ENCODE results near the gene DHX34. TPM values are rescaled to one million over a fixed set of nuclear protein-coding genes. Genes with fewer than 3 reads are reported as not detected.
"Not testable (repeated sequence)": the region's sequence is repeated elsewhere in the genome, so short reads cannot be mapped to it uniquely, and the experiment has no call there.

DHX34 gene
- total and polyA plus RNA-seq, 2 experiments from 2014 or later = 10.7 to 17.6 TPM

GRCh38 chr19:47381121-47381520, 32.0 kb downstream of the DHX34 start:
- no peaks in the 10 kb centered on the region for H3K27me3 ChIP-seq
- no peak for DNase-seq (ENCODE audit: low spot score)
- H3K4me1 ChIP-seq (ENCODE audit: insufficient read depth) = no peaks in the 10 kb centered on the region
- H3K4me2 ChIP-seq = no peak overlapping the region
- WGBS (ENCODE audit: low lambda C conversion rate, missing lambda C conversion rate) = 100% methylated on average over 3 of the region's 14 CpGs
- no peaks in the 10 kb centered on the region for H3K79me2 ChIP-seq
- H3K27ac ChIP-seq = no peak overlapping the region
- no peaks in the 10 kb centered on the region for H3K9me3 ChIP-seq (ENCODE audit: low read depth)
- no peak overlapping the region for H3K4me3 ChIP-seq
- H3K9me2 ChIP-seq (replicated peaks; ENCODE audit: insufficient read depth) = no peaks in the 10 kb centered on the region
- TF ChIP-seq EZH2phosphoT487 (IDR thresholded peaks at IDR 0.05; ENCODE audit: low read depth, severe bottlenecking, unreplicated experiment) (no peak), EZH2 (IDR thresholded peaks at IDR 0.05; ENCODE audit: borderline replicate concordance) (no peak), CTCF (IDR thresholded peaks at IDR 0.05; ENCODE audit: poor library complexity) (no peak)
- no peak overlapping the region for H2AFZ ChIP-seq
- no peaks in the 10 kb centered on the region for H3K36me3 ChIP-seq (replicated peaks; ENCODE audit: insufficient read depth, low read depth)
- no peaks in the 10 kb centered on the region for H4K20me1 ChIP-seq (ENCODE audit: insufficient read depth, poor library complexity, severe bottlenecking)

- no peak overlapping the region for H3K27ac ChIP-seq
- 94% methylated on average over 11 of the region's 11 CpGs for WGBS (ENCODE audit: low lambda C conversion rate, missing lambda C conversion rate)
- no peaks in the 10 kb centered on the region for H3K9me3 ChIP-seq (ENCODE audit: low read depth)
- H3K4me3 ChIP-seq = no peak overlapping the region
- no peak overlapping the region for H2AFZ ChIP-seq
- no peaks in the 10 kb centered on the region for H3K4me1 ChIP-seq (ENCODE audit: insufficient read depth)
- H3K79me2 ChIP-seq = no peaks in the 10 kb centered on the region
- no peak for TF ChIP-seq EZH2phosphoT487 (IDR thresholded peaks at IDR 0.05; ENCODE audit: low read depth, severe bottlenecking, unreplicated experiment)
- no peak for TF ChIP-seq CTCF (IDR thresholded peaks at IDR 0.05; ENCODE audit: poor library complexity)
- TF ChIP-seq EZH2 (IDR thresholded peaks at IDR 0.05; ENCODE audit: borderline replicate concordance) = no peak
- no peaks in the 10 kb centered on the region for H3K9me2 ChIP-seq (replicated peaks; ENCODE audit: insufficient read depth)
- H3K27me3 ChIP-seq = no peaks in the 10 kb centered on the region
- H4K20me1 ChIP-seq (ENCODE audit: insufficient read depth, poor library complexity, severe bottlenecking) = no peaks in the 10 kb centered on the region
- H3K36me3 ChIP-seq (replicated peaks; ENCODE audit: insufficient read depth, low read depth) = no peaks in the 10 kb centered on the region
- DNase-seq (ENCODE audit: low spot score) = no peak
- H3K4me2 ChIP-seq = no peak overlapping the region
Observed at GRCh38 chr19:47381653-47382279, 32.7 kb downstream of the DHX34 start.

- H3K4me1 ChIP-seq (ENCODE audit: insufficient read depth); H3K27me3 ChIP-seq; H3K27ac ChIP-seq; DNase-seq (ENCODE audit: low spot score); H3K4me2 ChIP-seq; H3K9me3 ChIP-seq (ENCODE audit: low read depth); H3K4me3 ChIP-seq; H4K20me1 ChIP-seq (ENCODE audit: insufficient read depth, poor library complexity, severe bottlenecking); H3K79me2 ChIP-seq; H3K36me3 ChIP-seq (replicated peaks; ENCODE audit: insufficient read depth, low read depth); H3K9me2 ChIP-seq (replicated peaks; ENCODE audit: insufficient read depth); H2AFZ ChIP-seq: not testable (repeated sequence)
- 93% methylated on average over 5 of the region's 5 CpGs for WGBS (ENCODE audit: low lambda C conversion rate, missing lambda C conversion rate)
Observed at GRCh38 chr19:47383890-47384289, 34.8 kb downstream of the DHX34 start.

GRCh38 chr19:47384533-47384932, 35.4 kb downstream of the DHX34 start:
- DNase-seq (ENCODE audit: low spot score); H3K9me2 ChIP-seq (replicated peaks; ENCODE audit: insufficient read depth); H3K9me3 ChIP-seq (ENCODE audit: low read depth); H3K79me2 ChIP-seq; H3K4me2 ChIP-seq; H3K4me3 ChIP-seq; H3K27me3 ChIP-seq; H4K20me1 ChIP-seq (ENCODE audit: insufficient read depth, poor library complexity, severe bottlenecking); H3K4me1 ChIP-seq (ENCODE audit: insufficient read depth); H3K27ac ChIP-seq; H2AFZ ChIP-seq; H3K36me3 ChIP-seq (replicated peaks; ENCODE audit: insufficient read depth, low read depth): not testable (repeated sequence)
- WGBS (ENCODE audit: low lambda C conversion rate, missing lambda C conversion rate) = 93% methylated on average over 4 of the region's 4 CpGs

- H3K4me1 ChIP-seq (ENCODE audit: insufficient read depth); H3K79me2 ChIP-seq; H3K4me2 ChIP-seq; DNase-seq (ENCODE audit: low spot score); H3K36me3 ChIP-seq (replicated peaks; ENCODE audit: insufficient read depth, low read depth); H3K9me2 ChIP-seq (replicated peaks; ENCODE audit: insufficient read depth); H2AFZ ChIP-seq; H3K4me3 ChIP-seq; H3K27ac ChIP-seq; H3K27me3 ChIP-seq; H4K20me1 ChIP-seq (ENCODE audit: insufficient read depth, poor library complexity, severe bottlenecking); H3K9me3 ChIP-seq (ENCODE audit: low read depth): not testable (repeated sequence)
- WGBS (ENCODE audit: low lambda C conversion rate, missing lambda C conversion rate) = 89% methylated on average over 10 of the region's 12 CpGs
Observed at GRCh38 chr19:47386582-47386981, 37.5 kb downstream of the DHX34 start.

- 94% methylated on average over 3 of the region's 3 CpGs for WGBS (ENCODE audit: low lambda C conversion rate, missing lambda C conversion rate)
- not testable (repeated sequence) for H3K9me3 ChIP-seq (ENCODE audit: low read depth); H3K4me1 ChIP-seq (ENCODE audit: insufficient read depth); H3K27ac ChIP-seq; H3K79me2 ChIP-seq; H3K4me3 ChIP-seq; DNase-seq (ENCODE audit: low spot score); H3K27me3 ChIP-seq; H4K20me1 ChIP-seq (ENCODE audit: insufficient read depth, poor library complexity, severe bottlenecking); H3K4me2 ChIP-seq; H2AFZ ChIP-seq; H3K36me3 ChIP-seq (replicated peaks; ENCODE audit: insufficient read depth, low read depth); H3K9me2 ChIP-seq (replicated peaks; ENCODE audit: insufficient read depth)
Observed at GRCh38 chr19:47387623-47388022, 38.5 kb downstream of the DHX34 start.

GRCh38 chr19:47388721-47389120, 39.6 kb downstream of the DHX34 start:
- H3K36me3 ChIP-seq (replicated peaks; ENCODE audit: insufficient read depth, low read depth) = not testable (repeated sequence)
- 91% methylated on average over 5 of the region's 5 CpGs for WGBS (ENCODE audit: low lambda C conversion rate, missing lambda C conversion rate)

More at GRCh38 chr19:47388721-47389120, 39.6 kb downstream of the DHX34 start:
- not testable (repeated sequence) for H4K20me1 ChIP-seq (ENCODE audit: insufficient read depth, poor library complexity, severe bottlenecking); H3K4me1 ChIP-seq (ENCODE audit: insufficient read depth); H3K4me3 ChIP-seq; H3K4me2 ChIP-seq; H3K27ac ChIP-seq; H3K27me3 ChIP-seq; H3K9me2 ChIP-seq (replicated peaks; ENCODE audit: insufficient read depth); H3K79me2 ChIP-seq; H3K9me3 ChIP-seq (ENCODE audit: low read depth); H2AFZ ChIP-seq; DNase-seq (ENCODE audit: low spot score)

Measured in hepatocyte (in vitro differentiated cells).